ENCODE results near the gene VASP. TPM values are rescaled to one million over a fixed set of nuclear protein-coding genes. Genes with fewer than 3 reads are reported as not detected.

Gene VASP
- total and polyA plus RNA-seq, 9 of the 15 experiments (the other 6 are each of a cell fraction or from before 2014, with no cell fraction given): 16.7 to 261 (median 112) TPM

DNA sequence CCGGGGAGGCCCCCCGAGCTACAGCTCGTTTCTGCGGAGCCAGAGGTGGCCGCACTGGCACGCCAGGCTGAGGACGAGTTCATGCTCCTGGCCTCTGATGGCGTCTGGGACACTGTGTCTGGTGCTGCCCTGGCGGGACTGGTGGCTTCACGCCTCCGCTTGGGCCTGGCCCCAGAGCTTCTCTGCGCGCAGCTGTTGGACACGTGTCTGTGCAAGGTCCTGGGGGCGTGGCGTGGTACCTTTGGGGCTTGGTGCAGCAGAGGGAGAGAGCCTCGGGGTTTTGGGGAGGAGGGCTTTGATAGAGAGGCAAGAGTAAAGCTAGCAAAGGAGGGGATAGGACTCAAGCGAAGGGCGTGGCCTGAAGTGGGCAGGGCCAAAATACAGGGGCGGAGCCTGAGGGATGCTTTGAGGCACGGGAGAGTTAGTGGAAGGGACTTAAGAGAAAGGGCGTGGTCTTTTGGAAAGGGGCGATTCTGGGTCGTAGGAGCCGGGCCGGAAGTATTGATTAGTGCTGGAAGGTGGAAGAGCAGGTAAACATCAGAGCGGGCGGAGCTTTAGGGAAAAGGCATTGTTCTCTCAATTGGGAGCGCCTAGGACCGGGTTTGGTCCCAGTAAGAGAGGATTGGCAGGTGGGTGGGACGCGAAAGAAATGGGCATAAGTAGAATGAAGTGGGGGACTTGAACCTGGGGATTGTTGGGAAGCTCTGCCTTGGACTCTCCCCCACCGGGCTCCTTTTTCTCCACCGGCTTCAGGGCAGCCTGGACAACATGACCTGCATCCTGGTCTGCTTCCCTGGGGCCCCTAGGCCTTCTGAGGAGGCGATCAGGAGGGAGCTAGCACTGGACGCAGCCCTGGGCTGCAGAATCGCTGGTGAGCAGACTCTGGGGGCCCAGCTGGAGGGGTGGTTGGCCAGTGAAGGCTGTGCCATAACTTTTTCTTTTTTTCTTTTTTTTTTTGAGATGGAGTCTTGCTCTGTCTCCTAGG lies 7.8 kb upstream of the VASP start (continued):
- TF ChIP-seq, protein P1, sequence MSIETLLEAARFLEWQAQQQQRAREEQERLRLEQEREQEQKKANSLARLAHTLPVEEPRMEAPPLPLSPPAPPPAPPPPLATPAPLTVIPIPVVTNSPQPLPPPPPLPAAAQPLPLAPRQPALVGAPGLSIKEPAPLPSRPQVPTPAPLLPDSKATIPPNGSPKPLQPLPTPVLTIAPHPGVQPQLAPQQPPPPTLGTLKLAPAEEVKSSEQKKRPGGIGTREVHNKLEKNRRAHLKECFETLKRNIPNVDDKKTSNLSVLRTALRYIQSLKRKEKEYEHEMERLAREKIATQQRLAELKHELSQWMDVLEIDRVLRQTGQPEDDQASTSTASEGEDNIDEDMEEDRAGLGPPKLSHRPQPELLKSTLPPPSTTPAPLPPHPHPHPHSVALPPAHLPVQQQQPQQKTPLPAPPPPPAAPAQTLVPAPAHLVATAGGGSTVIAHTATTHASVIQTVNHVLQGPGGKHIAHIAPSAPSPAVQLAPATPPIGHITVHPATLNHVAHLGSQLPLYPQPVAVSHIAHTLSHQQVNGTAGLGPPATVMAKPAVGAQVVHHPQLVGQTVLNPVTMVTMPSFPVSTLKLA (conservative IDR thresholded peaks at IDR 0.05): peak in 1 of 2 experiments; percentile 54; a peak in 2 of 4 replicates
- TF ChIP-seq EP400 (IDR thresholded peaks at IDR 0.05) (0 out of 2 replicates have a peak, but pooled peaks have one; percentile 15), JUND (IDR thresholded peaks at IDR 0.05; ENCODE audit: borderline replicate concordance, low read depth, low read length) (0 out of 2 replicates have a peak, but pooled peaks have one; percentile 2), JUND (tag; IDR thresholded peaks at IDR 0.05; ENCODE audit: borderline replicate concordance, low read depth, low read length) (no peak), MCM7 (IDR thresholded peaks at IDR 0.05) (no peak), HDAC2 (IDR thresholded peaks at IDR 0.05) (peak; percentile 42; the same call in 1 of the 2 replicates), TARDBP (IDR thresholded peaks at IDR 0.05) (no peak), WHSC1 (IDR thresholded peaks at IDR 0.05; ENCODE audit: low read length) (no peak)
- TF ChIP-seq, protein P2, sequence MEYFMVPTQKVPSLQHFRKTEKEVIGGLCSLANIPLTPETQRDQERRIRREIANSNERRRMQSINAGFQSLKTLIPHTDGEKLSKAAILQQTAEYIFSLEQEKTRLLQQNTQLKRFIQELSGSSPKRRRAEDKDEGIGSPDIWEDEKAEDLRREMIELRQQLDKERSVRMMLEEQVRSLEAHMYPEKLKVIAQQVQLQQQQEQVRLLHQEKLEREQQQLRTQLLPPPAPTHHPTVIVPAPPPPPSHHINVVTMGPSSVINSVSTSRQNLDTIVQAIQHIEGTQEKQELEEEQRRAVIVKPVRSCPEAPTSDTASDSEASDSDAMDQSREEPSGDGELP (CRISPR knock-in tag; IDR thresholded peaks at IDR 0.05; ENCODE audit: borderline replicate concordance): peak; percentile 84
- TF ChIP-seq, protein P3, sequence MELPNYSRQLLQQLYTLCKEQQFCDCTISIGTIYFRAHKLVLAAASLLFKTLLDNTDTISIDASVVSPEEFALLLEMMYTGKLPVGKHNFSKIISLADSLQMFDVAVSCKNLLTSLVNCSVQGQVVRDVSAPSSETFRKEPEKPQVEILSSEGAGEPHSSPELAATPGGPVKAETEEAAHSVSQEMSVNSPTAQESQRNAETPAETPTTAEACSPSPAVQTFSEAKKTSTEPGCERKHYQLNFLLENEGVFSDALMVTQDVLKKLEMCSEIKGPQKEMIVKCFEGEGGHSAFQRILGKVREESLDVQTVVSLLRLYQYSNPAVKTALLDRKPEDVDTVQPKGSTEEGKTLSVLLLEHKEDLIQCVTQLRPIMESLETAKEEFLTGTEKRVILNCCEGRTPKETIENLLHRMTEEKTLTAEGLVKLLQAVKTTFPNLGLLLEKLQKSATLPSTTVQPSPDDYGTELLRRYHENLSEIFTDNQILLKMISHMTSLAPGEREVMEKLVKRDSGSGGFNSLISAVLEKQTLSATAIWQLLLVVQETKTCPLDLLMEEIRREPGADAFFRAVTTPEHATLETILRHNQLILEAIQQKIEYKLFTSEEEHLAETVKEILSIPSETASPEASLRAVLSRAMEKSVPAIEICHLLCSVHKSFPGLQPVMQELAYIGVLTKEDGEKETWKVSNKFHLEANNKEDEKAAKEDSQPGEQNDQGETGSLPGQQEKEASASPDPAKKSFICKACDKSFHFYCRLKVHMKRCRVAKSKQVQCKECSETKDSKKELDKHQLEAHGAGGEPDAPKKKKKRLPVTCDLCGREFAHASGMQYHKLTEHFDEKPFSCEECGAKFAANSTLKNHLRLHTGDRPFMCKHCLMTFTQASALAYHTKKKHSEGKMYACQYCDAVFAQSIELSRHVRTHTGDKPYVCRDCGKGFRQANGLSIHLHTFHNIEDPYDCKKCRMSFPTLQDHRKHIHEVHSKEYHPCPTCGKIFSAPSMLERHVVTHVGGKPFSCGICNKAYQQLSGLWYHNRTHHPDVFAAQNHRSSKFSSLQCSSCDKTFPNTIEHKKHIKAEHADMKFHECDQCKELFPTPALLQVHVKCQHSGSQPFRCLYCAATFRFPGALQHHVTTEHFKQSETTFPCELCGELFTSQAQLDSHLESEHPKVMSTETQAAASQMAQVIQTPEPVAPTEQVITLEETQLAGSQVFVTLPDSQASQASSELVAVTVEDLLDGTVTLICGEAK (IDR thresholded peaks at IDR 0.05): no peak
- TF ChIP-seq, protein P3 (CRISPR knock-in tag; IDR thresholded peaks at IDR 0.05): no peak
- TF ChIP-seq, protein P4, sequence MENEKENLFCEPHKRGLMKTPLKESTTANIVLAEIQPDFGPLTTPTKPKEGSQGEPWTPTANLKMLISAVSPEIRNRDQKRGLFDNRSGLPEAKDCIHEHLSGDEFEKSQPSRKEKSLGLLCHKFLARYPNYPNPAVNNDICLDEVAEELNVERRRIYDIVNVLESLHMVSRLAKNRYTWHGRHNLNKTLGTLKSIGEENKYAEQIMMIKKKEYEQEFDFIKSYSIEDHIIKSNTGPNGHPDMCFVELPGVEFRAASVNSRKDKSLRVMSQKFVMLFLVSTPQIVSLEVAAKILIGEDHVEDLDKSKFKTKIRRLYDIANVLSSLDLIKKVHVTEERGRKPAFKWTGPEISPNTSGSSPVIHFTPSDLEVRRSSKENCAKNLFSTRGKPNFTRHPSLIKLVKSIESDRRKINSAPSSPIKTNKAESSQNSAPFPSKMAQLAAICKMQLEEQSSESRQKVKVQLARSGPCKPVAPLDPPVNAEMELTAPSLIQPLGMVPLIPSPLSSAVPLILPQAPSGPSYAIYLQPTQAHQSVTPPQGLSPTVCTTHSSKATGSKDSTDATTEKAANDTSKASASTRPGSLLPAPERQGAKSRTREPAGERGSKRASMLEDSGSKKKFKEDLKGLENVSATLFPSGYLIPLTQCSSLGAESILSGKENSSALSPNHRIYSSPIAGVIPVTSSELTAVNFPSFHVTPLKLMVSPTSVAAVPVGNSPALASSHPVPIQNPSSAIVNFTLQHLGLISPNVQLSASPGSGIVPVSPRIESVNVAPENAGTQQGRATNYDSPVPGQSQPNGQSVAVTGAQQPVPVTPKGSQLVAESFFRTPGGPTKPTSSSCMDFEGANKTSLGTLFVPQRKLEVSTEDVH (IDR thresholded peaks at IDR 0.05; ENCODE audit: low read depth, partially characterized antibody): no peak

All from K562 (cell line).